Aorta (tissue), 5 donors: ENCODE data around the gene POLR3C. TPM values are rescaled to one million over a fixed set of nuclear protein-coding genes. Genes with fewer than 3 reads are reported as not detected.
"Not testable (repeated sequence)": the region's sequence is repeated elsewhere in the genome, so short reads cannot be mapped to it uniquely, and the experiment has no call there.

Source experiments
- ATAC-seq: fragments of 200-7000 bp; cut with Tn5 transposase; one replicate; pipeline ENCODE4 v1.9.1; 2022; ENCODE audit warnings: moderate library complexity; ENCODE audit not compliant: low FRiP score
- DNase-seq, 2 donors: peaks; one replicate each; pipeline ENCODE4 v3.0.0-alpha.2; 2020
- H3K27ac ChIP-seq, 2 donors: one replicate each; pipeline ENCODE4 v1.5.1; 2013; ENCODE audit warnings: low read length in 2 of 2, mild to moderate bottlenecking in 2 of 2, moderate library complexity in 2 of 2, control low read depth in 1 of 2, inconsistent platforms in 1 of 2, low read depth in 1 of 2
- H3K27me3 ChIP-seq, 2 donors: one replicate each; pipeline ENCODE4 v1.6.1; 2013; ENCODE audit warnings: control low read depth in 1 of 2, low read length in 1 of 2, mild to moderate bottlenecking in 1 of 2, moderate library complexity in 1 of 2; ENCODE audit not compliant: insufficient read depth in 2 of 2, control insufficient read depth in 1 of 2
- H3K36me3 ChIP-seq, 2 donors: one replicate each; pipeline ENCODE4 v1.6.1; 2013; ENCODE audit warnings: control low read depth in 1 of 2, low read length in 1 of 2, mild to moderate bottlenecking in 1 of 2; ENCODE audit not compliant: insufficient read depth in 2 of 2, control insufficient read depth in 1 of 2
- H3K4me1 ChIP-seq, 2 donors: one replicate each; pipeline ENCODE4 v1.6.1; 2013; ENCODE audit warnings: low read length in 2 of 2, control low read depth in 1 of 2, mild to moderate bottlenecking in 1 of 2, moderate library complexity in 1 of 2; ENCODE audit not compliant: insufficient read depth in 2 of 2, control insufficient read depth in 1 of 2
- H3K4me3 ChIP-seq, 2 donors: one replicate each; pipeline ENCODE4 v1.5.1; 2013; ENCODE audit warnings: low read length in 2 of 2, control low read depth in 1 of 2, mild to moderate bottlenecking in 1 of 2
- H3K9me3 ChIP-seq: one replicate; pipeline ENCODE4 v1.6.1; 2013; ENCODE audit warnings: mild to moderate bottlenecking, low read length; ENCODE audit not compliant: control insufficient read depth
- WGBS, 2 donors: extraction: QIAGEN DNeasy Blood & Tissue Kit; methylation state at CpG; one replicate each; pipeline ENCODE4 v1.1.7; 2013; 5-methylcytosine and 5-hydroxymethylcytosine counted together
- intact Hi-C, 2 donors: fragments of 100-400 bp; cut with DNase I; formaldehyde crosslinking; loops; one replicate each; pipeline versions ENCODE4 v1.14.2 to v1.15.0; 2022
- polyA plus RNA-seq, 2 donors: library from polyadenylated mRNA; stranded (reverse); fragments of 200-250 nt; gene quantifications; one replicate each; pipeline ENCODE4 v1.2.3, GENCODE V29; 2013
- total RNA-seq, 2 donors: library from RNA; stranded (reverse); fragmentation: NEBNext Ultra II Directional; extraction: Animal tissue kit (Norgen Biotek cat#: 25700); gene quantifications; one replicate each; pipeline ENCODE4 v1.2.1, GENCODE V29; 2021
- donor health status: healthy with polysubstance abuse.
- donor health status: Bipolar disorder and iron deficiency.
- donor health status: DM: no; HTN: no; CAD: no.
- donor health status: DM: no; HTN: no; CAD: no.
- donor health status: DM: yes; HTN: yes; CAD: no.

Gene POLR3C
- total and polyA plus RNA-seq, 4 donors: 14.8 to 25.9 (median 22.4) TPM

DNA sequence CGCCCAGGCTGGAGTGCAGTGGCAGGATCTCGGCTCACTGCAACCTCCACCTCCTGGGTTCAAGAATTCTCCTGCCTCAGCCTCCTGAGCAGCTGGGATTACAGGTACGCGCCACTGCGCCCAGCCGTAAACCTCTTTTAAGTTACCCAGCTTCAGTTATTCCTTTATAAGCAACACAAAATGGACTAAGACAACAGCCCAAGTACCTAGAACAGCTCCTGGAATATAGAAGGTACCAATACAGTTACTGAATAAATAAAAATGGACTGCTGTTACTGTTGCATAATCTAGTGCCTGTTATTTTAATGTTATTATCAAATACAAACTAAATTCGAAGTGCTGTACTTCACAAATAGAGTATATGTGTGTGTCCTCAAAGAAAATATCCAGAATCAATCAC is 17.2 kb upstream of the POLR3C start:
- Histone ChIP-seq H3K36me3 (no peaks in the 10 kb centered on the region), H3K27me3 (no peaks in the 10 kb centered on the region), H3K4me3 (no peak overlapping the region), H3K9me3 (no peaks in the 10 kb centered on the region), H3K4me1 (peaks cover 0 to 3% of the 10 kb centered on the region in 2 donors), H3K27ac (no peak overlapping the region)
- ATAC-seq (no peak), DNase-seq (no peak)
- 91 to 96% methylated on average over 7 of the region's 7 CpGs for WGBS, 2 donors
- intact Hi-C loops: no loop called here

DNA sequence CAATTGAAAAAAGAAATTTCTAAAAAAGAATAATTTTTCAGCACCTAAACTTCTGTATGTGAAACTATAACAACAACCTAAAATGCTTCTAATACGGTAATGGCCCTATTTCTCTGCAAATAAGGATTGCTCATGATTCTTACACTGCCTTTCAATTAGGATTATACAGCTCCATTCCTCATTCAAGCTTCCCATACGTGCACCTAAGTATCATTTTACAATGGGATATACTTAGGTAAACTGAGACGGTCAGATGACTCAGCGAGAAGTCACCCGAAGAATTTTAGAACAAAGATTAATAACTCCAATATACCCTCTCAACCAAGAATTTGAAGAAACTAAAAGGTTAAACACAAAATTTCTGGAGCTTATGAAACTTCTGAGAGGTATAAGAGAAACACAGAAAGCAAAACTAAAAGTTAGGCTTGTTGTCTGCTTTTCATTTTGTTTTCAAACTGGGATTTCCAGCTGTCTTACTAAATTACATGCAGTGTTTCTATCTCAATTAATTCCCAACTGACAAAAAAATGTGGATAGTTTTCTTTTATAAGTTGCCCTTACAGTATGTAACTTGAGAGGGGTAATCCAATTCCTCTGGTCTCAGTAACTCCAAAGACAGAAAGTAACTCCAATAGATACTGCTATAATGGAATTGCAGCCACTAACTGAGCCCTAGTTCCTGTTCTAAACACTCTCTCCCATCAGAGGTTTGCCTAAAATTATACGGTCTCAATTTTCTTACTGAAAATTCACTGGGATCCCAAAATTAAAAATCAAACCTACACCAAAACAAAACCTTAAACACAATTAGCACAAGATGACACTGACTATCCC is 10.8 kb upstream of the POLR3C start:
- H3K27me3 ChIP-seq, H3K4me3 ChIP-seq, ATAC-seq, DNase-seq, intact Hi-C loops, H3K36me3 ChIP-seq, H3K27ac ChIP-seq, H3K4me1 ChIP-seq, H3K9me3 ChIP-seq: not testable (repeated sequence)
- WGBS, 2 donors: 52 to 56% methylated on average over 5 of the region's 6 CpGs

- H3K27ac ChIP-seq, H3K4me3 ChIP-seq, H3K36me3 ChIP-seq, DNase-seq, H3K4me1 ChIP-seq, H3K9me3 ChIP-seq, ATAC-seq, intact Hi-C loops, H3K27me3 ChIP-seq: not testable (repeated sequence)
- WGBS, 2 donors: 6 to 24% methylated on average over 4 of the region's 6 CpGs
These were observed 5.9 kb upstream of the POLR3C start for GRCh38 chr1:145818095-145818494.

DNA sequence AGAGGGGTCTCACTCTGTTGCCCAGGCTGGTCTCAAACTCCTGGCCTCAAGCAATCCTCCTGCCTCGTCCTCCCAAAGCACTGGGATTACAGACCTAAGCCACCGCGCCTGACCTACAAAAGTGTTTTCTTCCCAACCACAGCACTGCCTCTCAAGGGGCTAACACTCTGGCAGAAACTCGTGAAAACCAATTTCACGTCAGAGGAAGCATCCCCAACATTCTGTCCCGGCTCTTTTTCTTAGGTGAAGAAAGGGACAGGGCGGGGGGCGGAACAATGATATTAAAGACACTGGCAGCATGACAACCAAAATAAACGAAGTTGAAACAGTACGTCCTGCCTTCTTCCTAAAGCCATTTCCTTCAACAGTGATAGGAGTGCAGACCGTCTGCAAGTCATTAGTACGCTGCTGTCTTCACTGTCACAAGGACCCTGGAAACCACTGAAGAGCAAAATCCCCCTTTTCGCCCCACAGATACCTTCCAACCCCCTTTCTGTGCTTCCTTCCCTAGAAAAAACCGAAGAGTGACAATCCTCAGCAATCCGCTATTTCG is 1.1 kb upstream of the POLR3C start:
- 0% methylated on average over 4 of the region's 16 CpGs; no CpG with 5 or more reads in 1 of the 2 donors for WGBS, 2 donors
- not testable (repeated sequence) for H3K27ac ChIP-seq, DNase-seq, H3K27me3 ChIP-seq, H3K9me3 ChIP-seq, H3K36me3 ChIP-seq, H3K4me1 ChIP-seq, H3K4me3 ChIP-seq
- ATAC-seq: peak; percentile 5
- intact Hi-C loops: loop anchor here in 1 of 2 donors (5.0 to 10.0 kb wide), 2 partner anchors 41 to 68 kb away; no protein-coding TSS in a partner anchor

GRCh38 chr1:145824499-145824842 is 471 bp downstream of the POLR3C start:
- DNase-seq (no peak), ATAC-seq (no peak)
- Histone ChIP-seq H3K27ac (peak overlapping the region; percentile 69 to 75), H3K27me3 (no peaks in the 10 kb centered on the region), H3K4me1 (no peaks in the 10 kb centered on the region), H3K9me3 (no peaks in the 10 kb centered on the region), H3K4me3 (peak overlapping the region; percentile 52 to 91), H3K36me3 (peaks cover 0 to 5% of the 10 kb centered on the region in 2 donors)
- 0 to 1% methylated on average over 7 of the region's 7 CpGs for WGBS, 2 donors
- intact Hi-C loops: loop anchor here in 1 of 2 donors (5.0 to 10.0 kb wide), 2 partner anchors 42 to 70 kb away; no protein-coding TSS in a partner anchor

DNA sequence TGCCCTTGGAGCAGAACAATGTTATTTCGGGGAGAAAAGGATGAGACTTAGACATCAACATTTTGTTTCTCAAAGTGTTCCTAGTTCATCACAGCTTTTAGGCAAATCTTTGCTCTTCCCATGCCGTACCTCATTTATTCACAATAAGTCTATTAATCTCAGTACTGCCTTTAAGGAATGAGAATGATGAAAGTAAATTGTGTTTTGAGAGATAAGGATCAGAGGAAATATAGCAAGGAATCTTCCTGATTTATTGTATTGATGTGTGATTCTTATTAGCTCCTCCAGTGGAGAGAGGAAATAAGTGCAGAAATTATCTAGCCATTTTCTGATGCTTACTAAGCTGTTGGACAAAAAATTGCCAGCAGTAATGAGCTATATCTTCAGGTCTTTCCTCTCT is 2.0 kb downstream of the POLR3C start:
- intact Hi-C loops: loop anchor here in 1 of 2 donors (10.0 kb wide), 1 partner anchor 71 kb away; no protein-coding TSS in a partner anchor
- H3K36me3 ChIP-seq: peaks cover 0 to 5% of the 10 kb centered on the region in 2 donors

DNA sequence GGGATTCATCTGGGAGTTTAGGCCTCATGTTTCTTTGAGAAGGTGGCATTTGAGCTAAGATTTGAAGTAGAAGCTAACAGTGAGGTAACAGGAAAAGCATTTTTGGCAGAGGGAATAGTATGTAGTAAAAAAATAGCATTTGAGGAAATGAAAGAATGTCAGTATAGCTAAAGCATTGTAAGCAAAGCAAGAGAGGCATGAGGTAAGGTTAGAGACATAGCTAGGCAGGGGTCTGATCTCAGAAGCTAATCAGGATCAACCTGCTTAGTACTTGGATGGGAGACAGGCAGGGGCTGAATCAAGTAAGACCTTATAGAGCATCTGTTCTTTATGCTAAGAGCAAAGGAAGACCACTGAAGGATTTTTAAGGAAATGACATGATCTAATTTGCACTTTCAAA is 4.0 kb downstream of the POLR3C start:
- DNase-seq (no peak), ATAC-seq (no peak)
- Histone ChIP-seq H3K27me3 (no peaks in the 10 kb centered on the region), H3K27ac (no peak overlapping the region), H3K4me3 (no peak overlapping the region), H3K9me3 (no peaks in the 10 kb centered on the region), H3K36me3 (peaks cover 3 to 7% of the 10 kb centered on the region in 2 donors), H3K4me1 (no peaks in the 10 kb centered on the region)
- intact Hi-C loops: loop anchor here in 1 of 2 donors (10.0 kb wide), 1 partner anchor 73 kb away; no protein-coding TSS in a partner anchor

More for the DNA sequence above, 2.0 kb downstream of the POLR3C start:
- Histone ChIP-seq H3K27ac (no peak overlapping the region), H3K9me3 (no peaks in the 10 kb centered on the region), H3K4me1 (no peaks in the 10 kb centered on the region), H3K4me3 (no peak overlapping the region), H3K27me3 (no peaks in the 10 kb centered on the region)
- WGBS, 2 donors: 89 to 99% methylated on average over 2 of the region's 2 CpGs
- DNase-seq: no peak
- no peak for ATAC-seq

DNA sequence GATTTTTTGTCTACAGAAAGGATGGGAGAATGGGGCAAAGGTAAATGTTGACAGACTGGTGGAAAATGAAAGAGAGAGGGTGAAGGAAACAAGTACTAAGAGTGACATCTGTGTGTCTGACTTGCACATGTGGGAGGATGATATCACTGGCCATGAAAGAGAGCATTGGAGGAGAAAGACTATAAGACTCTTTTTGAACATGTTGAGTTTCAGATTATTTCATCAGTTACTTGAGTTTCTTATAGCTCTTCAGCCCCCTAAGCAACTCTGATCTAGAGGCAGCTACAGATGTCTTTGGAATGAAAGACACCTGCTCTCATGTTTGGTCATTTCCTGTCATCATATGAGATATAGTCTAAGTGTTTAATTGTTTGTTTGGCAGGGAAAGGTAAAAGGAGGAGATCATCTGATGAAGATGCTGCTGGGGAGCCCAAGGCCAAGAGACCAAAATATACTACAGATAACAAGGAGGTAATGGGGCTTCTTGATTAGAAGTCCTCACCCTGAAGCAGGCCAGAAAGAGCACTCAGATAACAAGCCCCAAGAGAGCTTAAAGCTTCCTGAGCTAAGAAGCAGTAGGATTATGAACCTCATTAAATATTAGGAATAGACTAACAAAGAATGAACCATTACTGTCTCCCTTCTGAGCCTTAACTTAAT is 4.5 kb downstream of the POLR3C start:
- H3K36me3 ChIP-seq: peaks cover 3 to 7% of the 10 kb centered on the region in 2 donors
- no peaks in the 10 kb centered on the region for H3K27me3 ChIP-seq

More for the DNA sequence above, 4.5 kb downstream of the POLR3C start:
- DNase-seq (no peak), ATAC-seq (no peak)
- Histone ChIP-seq H3K4me1 (no peaks in the 10 kb centered on the region), H3K9me3 (no peaks in the 10 kb centered on the region), H3K27ac (no peak overlapping the region), H3K4me3 (no peak overlapping the region)
- intact Hi-C loops: loop anchor here in 1 of 2 donors (10.0 kb wide), 1 partner anchor 74 kb away; no protein-coding TSS in a partner anchor
